Measurements from ENCODE around the gene BPIFB1. TPM values are rescaled to one million over a fixed set of nuclear protein-coding genes. Genes with fewer than 3 reads are reported as not detected.

BPIFB1 gene
- total RNA-seq, 1 experiment from 2014 or later, result not detected

GRCh38 chr20:33285861-33286495 lies 3.0 kb downstream of the BPIFB1 start (continued):
- TF ChIP-seq CTCF (IDR thresholded peaks at IDR 0.05) (no peak), ERG (CRISPR knock-in tag; IDR thresholded peaks at IDR 0.05) (no peak), NFYB (CRISPR knock-in tag; conservative IDR thresholded peaks at IDR 0.05; ENCODE audit: low read depth) (no peak), E2F4 (CRISPR knock-in tag; IDR thresholded peaks at IDR 0.05; ENCODE audit: borderline replicate concordance, low read depth) (no peak), MLX (CRISPR knock-in tag; IDR thresholded peaks at IDR 0.05) (no peak), KAT7 (CRISPR knock-in tag; IDR thresholded peaks at IDR 0.05; ENCODE audit: borderline replicate concordance) (no peak), TEAD4 (CRISPR knock-in tag; IDR thresholded peaks at IDR 0.05) (no peak), SMAD3 (CRISPR knock-in tag; IDR thresholded peaks at IDR 0.05; ENCODE audit: borderline replicate concordance) (no peak), PRDM15 (CRISPR knock-in tag; IDR thresholded peaks at IDR 0.05) (no peak)

- Mint-ChIP-seq H3K27me3 (ENCODE audit: low read depth) (no peaks in the 10 kb centered on the region; the same call in 1 of the 2 replicates), H3K36me3 (no peaks in the 10 kb centered on the region), H3K9me3 (no peaks in the 10 kb centered on the region), H3K27ac (no peak overlapping the region), H3K4me3 (no peak overlapping the region), H3K4me1 (peaks cover 5% of the 10 kb centered on the region)
- ChIA-PET CTCF (interaction anchor here (0.6 to 2.2 kb wide), 2 partner anchors 25 to 380 kb away, joined by 3 to 18 read pairs; no protein-coding TSS in a partner anchor), POLR2A (interaction anchor here (0.6 kb wide), 1 partner anchor 34 kb away, joined by 4 read pairs; no protein-coding TSS in a partner anchor)
- ATAC-seq (no peak), DNase-seq (ENCODE audit: low spot score) (no peak)
- TF ChIP-seq ZNF232 (CRISPR knock-in tag; IDR thresholded peaks at IDR 0.05) (no peak), FOXP4 (CRISPR knock-in tag; IDR thresholded peaks at IDR 0.05) (no peak), ZNF416 (CRISPR knock-in tag; IDR thresholded peaks at IDR 0.05) (no peak), PRDM15 (CRISPR knock-in tag; IDR thresholded peaks at IDR 0.05) (no peak), RELA (CRISPR knock-in tag; IDR thresholded peaks at IDR 0.05; ENCODE audit: borderline replicate concordance) (no peak), NR3C1 (CRISPR knock-in tag; conservative IDR thresholded peaks at IDR 0.05; ENCODE audit: low read depth) (no peak), NFATC4 (CRISPR knock-in tag; IDR thresholded peaks at IDR 0.05) (no peak), SP1 (CRISPR knock-in tag; conservative IDR thresholded peaks at IDR 0.05) (no peak), SMAD4 (CRISPR knock-in tag; IDR thresholded peaks at IDR 0.05) (no peak), STAT6 (CRISPR knock-in tag; conservative IDR thresholded peaks at IDR 0.05; ENCODE audit: low read depth) (no peak)
Observed at GRCh38 chr20:33287884-33288283, 4.9 kb downstream of the BPIFB1 start.
